MM.1S (cell line): ENCODE results near the gene SCMH1.
"Not testable (repeated sequence)": the region's sequence is repeated elsewhere in the genome, so short reads cannot be mapped to it uniquely, and the experiment has no call there.

Experiments used
- DNase-seq: peaks from one replicate; pipeline ENCODE4 v3.0.0-alpha.2; 2015
- H2AFZ ChIP-seq: fragments of 300-600 bp; sonication (generic); 2 replicates; pipeline ENCODE4 v1.6.0; 2016; ENCODE audit warnings: antibody characterized with exemption, low read length
- H3F3A ChIP-seq: fragments of 300-600 bp; sonication (generic); 2 replicates; pipeline ENCODE4 v1.6.1; 2016; ENCODE audit warnings: mild to moderate bottlenecking, antibody characterized with exemption, low read length, moderate library complexity, mixed read lengths; ENCODE audit not compliant: insufficient read depth
- H3K27ac ChIP-seq: fragments of 300-600 bp; sonication (generic); 2 replicates; pipeline ENCODE4 v1.5.1; 2016; ENCODE audit warnings: mild to moderate bottlenecking, low read length
- H3K27me3 ChIP-seq: fragments of 300-600 bp; sonication (generic); replicated peaks from 2 replicates; pipeline ENCODE4 v1.6.0; 2016; ENCODE audit warnings: low read length; ENCODE audit not compliant: insufficient read depth
- H3K36me3 ChIP-seq: fragments of 300-600 bp; sonication (generic); replicated peaks from 2 replicates; pipeline ENCODE4 v1.6.1; 2016; ENCODE audit warnings: mild to moderate bottlenecking, low read length, mixed read lengths; ENCODE audit not compliant: insufficient read depth
- H3K4me1 ChIP-seq: fragments of 300-600 bp; sonication (generic); 2 replicates; pipeline ENCODE4 v1.6.1; 2016; ENCODE audit warnings: low read length, mixed read lengths
- H3K4me2 ChIP-seq: fragments of 300-600 bp; sonication (generic); 2 replicates; pipeline ENCODE4 v1.6.0; 2016; ENCODE audit warnings: low read depth, low read length
- H3K4me3 ChIP-seq: fragments of 300-600 bp; sonication (generic); 2 replicates; pipeline ENCODE4 v1.5.1; 2016; ENCODE audit warnings: low read length, mixed read lengths
- H3K79me2 ChIP-seq: fragments of 300-600 bp; sonication (generic); 2 replicates; pipeline ENCODE4 v1.6.1; 2016; ENCODE audit warnings: mixed run types, low read length, mixed read lengths
- H3K9ac ChIP-seq: fragments of 300-600 bp; sonication (generic); 2 replicates; pipeline ENCODE4 v1.6.1; 2016; ENCODE audit warnings: low read length, mixed read lengths
- H3K9me2 ChIP-seq: fragments of 300-600 bp; sonication (generic); replicated peaks from 2 replicates; pipeline ENCODE4 v1.6.1; 2016; ENCODE audit warnings: mild to moderate bottlenecking, low read length, mixed read lengths; ENCODE audit not compliant: insufficient read depth
- H3K9me3 ChIP-seq: fragments of 300-600 bp; sonication (generic); replicated peaks from 2 replicates; pipeline ENCODE4 v1.6.1; 2016; ENCODE audit warnings: mild to moderate bottlenecking, low read length, mixed read lengths; ENCODE audit not compliant: insufficient read depth
- H4K20me1 ChIP-seq: fragments of 300-600 bp; sonication (generic); 2 replicates; pipeline ENCODE4 v1.6.1; 2016; ENCODE audit warnings: mild to moderate bottlenecking, low read length, moderate library complexity, mixed read lengths; ENCODE audit not compliant: insufficient read depth
- CTCF ChIP-seq: fragments of 300-600 bp; sonication (generic); IDR thresholded peaks from 2 replicates; pipeline ENCODE4 v1.5.1; 2016; ENCODE audit warnings: antibody characterized with exemption, low read length, mixed read lengths
- EZH2 ChIP-seq: fragments of 300-600 bp; sonication (generic); optimal IDR thresholded peaks from 2 replicates; pipeline ENCODE3; 2017; ENCODE audit warnings: low read depth, mild to moderate bottlenecking, antibody characterized with exemption, low read length, mixed read lengths
- EZH2phosphoT487 ChIP-seq: fragments of 300-600 bp; sonication (generic); IDR thresholded peaks from 2 replicates; pipeline ENCODE4 v1.6.1; 2018; ENCODE audit warnings: antibody characterized with exemption, low read length

SCMH1 gene

DNA sequence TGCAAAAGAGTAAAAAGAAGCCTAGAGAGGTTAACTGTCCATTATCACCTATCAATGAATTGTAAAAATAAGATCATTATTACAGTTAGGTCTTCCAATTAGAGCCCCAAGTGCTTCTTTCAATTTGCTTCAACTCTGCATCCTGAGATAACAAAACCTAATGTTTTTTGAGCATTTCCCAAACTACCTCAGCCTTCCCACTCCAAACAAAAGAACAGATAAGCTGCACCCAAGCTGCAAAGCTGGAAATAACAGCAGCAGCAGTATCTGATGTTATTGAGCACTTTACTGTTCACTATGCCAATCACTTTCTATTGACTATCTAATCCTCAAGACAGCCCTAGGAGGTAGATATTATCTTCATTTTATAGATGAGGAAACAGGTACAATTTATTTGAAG is 123.5 kb downstream of the SCMH1 start:
- H3K9me3 ChIP-seq: no peaks in the 10 kb centered on the region
- no peaks in the 10 kb centered on the region for H3K4me1 ChIP-seq
- H4K20me1 ChIP-seq: no peaks in the 10 kb centered on the region
- TF ChIP-seq EZH2: no peak
- no peak for TF ChIP-seq CTCF
- TF ChIP-seq EZH2phosphoT487: no peak
- H3K36me3 ChIP-seq: no peaks in the 10 kb centered on the region
- no peak for DNase-seq
- no peak overlapping the region for H3K4me3 ChIP-seq
- no peaks in the 10 kb centered on the region for H3K79me2 ChIP-seq
- no peaks in the 10 kb centered on the region for H3K27me3 ChIP-seq
- no peak overlapping the region for H3K9ac ChIP-seq
- no peak overlapping the region for H2AFZ ChIP-seq
- H3K9me2 ChIP-seq: no peaks in the 10 kb centered on the region
- no peak overlapping the region for H3K27ac ChIP-seq
- H3K4me2 ChIP-seq: no peak overlapping the region
- no peaks in the 10 kb centered on the region for H3F3A ChIP-seq

DNA sequence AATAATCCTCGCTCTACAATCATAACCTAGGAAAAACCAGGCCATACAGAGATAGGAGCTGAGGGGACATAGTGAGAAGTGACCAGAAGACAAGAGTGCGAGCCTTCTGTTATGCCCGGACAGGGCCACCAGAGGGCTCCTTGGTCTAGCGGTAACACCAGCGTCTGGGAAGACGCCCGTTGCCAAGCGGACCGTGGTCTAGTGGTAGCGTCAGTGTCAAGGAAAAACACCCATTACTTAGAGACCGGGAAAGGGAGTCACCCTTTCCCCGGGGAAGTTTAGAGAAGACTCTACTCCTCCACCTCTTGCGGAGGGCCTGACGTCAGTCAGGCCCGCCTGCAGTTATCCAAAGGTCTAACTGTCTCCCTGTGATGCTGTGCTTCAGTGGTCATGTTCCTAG is 124.9 kb downstream of the SCMH1 start:
- H3K4me2 ChIP-seq, H3K4me3 ChIP-seq, DNase-seq, H3K9ac ChIP-seq, H2AFZ ChIP-seq, H3K4me1 ChIP-seq, H3K27me3 ChIP-seq, H3K79me2 ChIP-seq, H4K20me1 ChIP-seq, H3K9me3 ChIP-seq, H3K9me2 ChIP-seq, H3K27ac ChIP-seq, H3F3A ChIP-seq, H3K36me3 ChIP-seq: not testable (repeated sequence)

DNA sequence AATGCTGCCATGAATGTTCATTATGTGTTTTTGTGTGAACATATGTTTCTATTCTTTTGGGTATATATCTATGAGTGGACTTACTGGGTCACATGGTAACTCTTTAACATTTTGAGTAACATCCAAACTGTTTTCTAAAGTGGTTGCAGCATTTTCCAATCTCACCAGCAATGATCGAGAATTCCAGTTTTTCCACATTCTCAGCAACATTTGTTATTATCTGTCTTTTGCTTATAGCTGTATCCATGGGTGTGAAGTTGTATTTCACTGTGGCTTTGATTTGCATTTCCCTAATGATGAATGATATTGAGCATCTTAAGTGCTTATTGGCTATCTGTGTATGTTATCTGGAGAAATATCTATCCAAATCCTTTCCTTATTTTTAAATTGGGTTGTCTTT is 131.4 kb downstream of the SCMH1 start:
- Histone ChIP-seq H3K27me3 (no peaks in the 10 kb centered on the region), H3K27ac (no peak overlapping the region), H3K9me2 (no peaks in the 10 kb centered on the region), H3K4me1 (no peaks in the 10 kb centered on the region), H3F3A (no peaks in the 10 kb centered on the region), H3K9me3 (no peaks in the 10 kb centered on the region), H3K36me3 (no peaks in the 10 kb centered on the region), H4K20me1 (no peaks in the 10 kb centered on the region), H3K79me2 (no peaks in the 10 kb centered on the region), H3K9ac (no peak overlapping the region), H2AFZ (no peak overlapping the region), H3K4me2 (no peak overlapping the region), H3K4me3 (no peak overlapping the region)
- TF ChIP-seq EZH2 (no peak), CTCF (no peak), EZH2phosphoT487 (no peak)
- no peak for DNase-seq

- no peaks in the 10 kb centered on the region for H3K9me3 ChIP-seq
- no peak overlapping the region for H3K27ac ChIP-seq
Measured at GRCh38 chr1:41110286-41110685, 131.8 kb downstream of the SCMH1 start.

More at GRCh38 chr1:41110286-41110685, 131.8 kb downstream of the SCMH1 start:
- Histone ChIP-seq H4K20me1 (no peaks in the 10 kb centered on the region), H3K36me3 (no peaks in the 10 kb centered on the region), H3K4me2 (no peak overlapping the region), H3K4me3 (no peak overlapping the region), H3K9ac (no peak overlapping the region), H3F3A (no peaks in the 10 kb centered on the region), H2AFZ (no peak overlapping the region), H3K9me2 (no peaks in the 10 kb centered on the region), H3K4me1 (no peaks in the 10 kb centered on the region), H3K27me3 (no peaks in the 10 kb centered on the region), H3K79me2 (no peaks in the 10 kb centered on the region)
- no peak for DNase-seq
- TF ChIP-seq EZH2 (no peak), CTCF (no peak), EZH2phosphoT487 (no peak)
